COLO668 (cell line): ENCODE data around the gene RPTOR.

Experiments
- DNase-seq: peaks from one replicate; lab custom pipeline; 2025; ENCODE audit not compliant: unreplicated experiment; lab: John Stamatoyannopoulos, UW

The RPTOR gene

DNA sequence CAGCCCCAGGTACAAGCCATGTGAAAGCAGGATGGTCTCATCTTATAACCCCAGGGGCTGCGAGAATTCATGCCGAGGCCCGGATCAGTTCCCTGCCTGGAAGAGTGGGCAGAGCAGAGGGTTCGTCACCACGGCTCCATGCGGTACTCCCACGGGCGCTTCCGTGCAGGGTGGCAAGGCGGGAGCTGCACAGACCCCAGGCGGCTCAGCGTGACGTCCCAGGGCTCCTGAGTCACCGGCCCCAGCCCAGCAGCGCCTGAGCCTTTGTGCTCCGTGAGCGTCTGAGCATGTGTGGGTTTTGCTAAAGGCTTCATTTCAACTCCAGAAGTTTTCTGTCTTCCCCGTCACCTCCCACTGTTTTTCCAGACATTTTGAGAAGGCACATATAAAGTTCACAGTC lies 375.8 kb downstream of the RPTOR start:
- DNase-seq, result no peak

DNA sequence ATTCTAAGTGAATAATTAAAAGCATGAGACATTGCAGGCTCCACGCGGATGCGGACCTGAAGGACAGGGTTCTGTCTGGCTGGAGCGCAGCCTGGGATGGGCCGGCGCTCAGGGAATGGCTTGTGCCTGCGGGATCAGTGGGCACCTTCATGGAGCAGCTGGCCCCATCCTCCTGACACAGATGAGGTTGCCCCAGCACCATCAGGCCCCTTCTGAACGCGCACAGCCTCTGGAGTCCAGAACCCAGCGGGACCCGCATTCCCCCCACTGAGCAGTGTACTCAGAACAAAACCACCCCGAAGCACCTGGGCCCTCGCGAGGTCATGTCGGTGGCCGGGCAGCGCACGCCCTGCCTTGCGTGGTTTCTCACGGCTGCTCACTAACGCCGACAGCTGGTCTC lies 376.5 kb downstream of the RPTOR start:
- DNase-seq, result no peak

GRCh38 chr17:80921741-80922579 lies 377.3 kb downstream of the RPTOR start:
- DNase-seq, result no peak

DNA sequence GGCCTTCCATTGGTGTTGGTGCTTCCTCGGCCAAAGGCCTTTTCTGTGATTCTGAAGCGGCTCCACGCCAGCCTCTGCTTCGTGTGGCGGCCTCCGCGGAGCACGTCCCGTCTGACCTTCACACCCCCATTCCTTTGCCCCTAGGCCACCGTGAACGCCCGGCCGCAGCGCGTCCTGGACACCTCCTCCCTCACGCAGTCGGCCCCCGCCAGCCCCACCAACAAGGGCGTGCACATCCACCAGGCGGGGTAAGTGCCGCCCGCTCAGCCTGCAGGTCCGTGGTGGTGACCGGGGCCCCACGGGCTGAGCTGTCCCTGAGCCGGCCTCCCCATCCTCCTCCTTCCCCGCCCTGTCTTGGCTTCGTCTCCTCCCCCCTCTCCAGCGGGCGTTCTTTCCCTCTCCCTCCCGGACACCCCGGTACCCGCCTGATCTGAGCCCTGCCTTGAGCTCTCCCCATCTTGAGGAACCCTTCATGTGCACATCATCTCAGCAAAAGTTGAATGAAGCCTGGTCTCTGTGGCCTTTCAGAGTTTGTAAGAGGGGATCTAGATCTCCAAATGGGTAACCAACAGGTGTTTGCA lies 378.0 kb downstream of the RPTOR start:
- DNase-seq, result no peak

DNA sequence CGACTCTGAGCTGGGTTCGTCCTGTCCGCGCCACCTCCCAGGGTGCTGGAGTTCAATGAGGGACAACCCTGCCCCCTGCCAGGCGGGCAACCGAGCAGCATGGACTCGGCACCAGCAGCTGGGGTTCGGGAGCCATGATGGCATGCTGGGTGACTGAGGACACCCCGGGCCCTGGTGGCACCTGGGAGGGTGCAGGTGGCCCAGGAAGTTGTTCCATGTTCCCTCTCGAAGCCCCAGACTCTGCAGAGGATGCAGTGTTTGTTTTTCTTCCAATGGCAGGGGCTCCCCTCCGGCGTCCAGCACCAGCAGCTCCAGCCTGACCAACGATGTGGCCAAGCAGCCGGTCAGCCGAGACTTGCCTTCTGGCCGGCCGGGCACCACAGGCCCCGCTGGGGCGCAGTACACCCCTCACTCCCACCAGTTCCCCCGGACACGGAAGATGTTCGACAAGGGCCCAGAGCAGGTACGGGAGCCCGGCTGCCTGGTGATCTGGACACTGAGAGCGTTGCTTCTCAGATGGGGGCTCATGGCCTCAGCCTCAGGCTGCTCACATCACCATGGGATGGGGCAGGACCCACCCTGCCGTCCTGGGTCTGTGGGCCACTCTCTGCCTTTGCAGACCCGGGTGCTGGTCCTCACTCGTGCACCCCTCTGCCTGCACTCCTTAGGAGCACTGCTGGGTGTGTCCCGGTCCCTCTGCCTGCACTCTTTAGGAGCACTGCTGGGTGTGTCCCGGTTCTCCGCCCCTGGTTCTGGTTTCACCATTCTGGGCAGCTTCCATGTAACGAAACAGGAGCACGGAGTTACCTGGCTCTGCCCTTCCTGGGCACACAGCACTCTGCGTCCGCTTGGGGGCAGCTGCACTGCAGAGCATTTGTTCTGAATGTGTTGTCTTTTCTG lies 378.8 kb downstream of the RPTOR start:
- DNase-seq, result no peak

DNA sequence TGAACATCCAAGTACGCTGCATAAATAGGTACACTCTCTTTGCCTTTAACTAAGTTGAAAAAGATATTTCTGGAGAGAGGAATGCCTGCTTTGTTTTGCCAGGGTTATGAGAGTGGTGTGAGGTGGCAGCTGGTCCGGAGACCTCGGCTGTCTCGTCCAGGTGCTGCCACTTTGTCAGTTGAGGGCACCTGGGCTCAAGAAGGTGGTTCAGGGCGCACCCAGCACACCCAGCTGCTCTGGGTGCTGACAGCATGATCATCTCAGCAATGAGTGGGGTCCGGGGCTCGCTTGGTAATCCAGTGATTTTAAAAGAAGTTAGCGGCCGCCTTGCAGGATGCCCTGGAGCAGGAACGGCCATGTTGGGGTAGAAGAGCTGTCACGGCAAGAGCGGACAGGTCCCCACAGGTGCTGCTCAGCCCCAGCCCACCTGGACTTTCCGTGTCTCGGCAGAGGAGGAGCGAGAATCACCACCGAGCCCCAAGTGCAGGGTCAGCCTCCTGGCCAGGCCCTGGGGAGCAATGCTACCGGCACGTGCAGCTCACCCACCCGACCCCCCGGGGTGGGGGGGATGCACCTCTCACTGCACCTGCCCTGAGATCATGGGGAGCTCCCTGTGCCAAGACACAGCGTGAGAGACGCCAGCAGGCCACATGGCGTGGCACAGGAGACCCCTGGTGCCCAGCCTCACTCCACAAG lies 379.6 kb downstream of the RPTOR start:
- no peak for DNase-seq

DNA sequence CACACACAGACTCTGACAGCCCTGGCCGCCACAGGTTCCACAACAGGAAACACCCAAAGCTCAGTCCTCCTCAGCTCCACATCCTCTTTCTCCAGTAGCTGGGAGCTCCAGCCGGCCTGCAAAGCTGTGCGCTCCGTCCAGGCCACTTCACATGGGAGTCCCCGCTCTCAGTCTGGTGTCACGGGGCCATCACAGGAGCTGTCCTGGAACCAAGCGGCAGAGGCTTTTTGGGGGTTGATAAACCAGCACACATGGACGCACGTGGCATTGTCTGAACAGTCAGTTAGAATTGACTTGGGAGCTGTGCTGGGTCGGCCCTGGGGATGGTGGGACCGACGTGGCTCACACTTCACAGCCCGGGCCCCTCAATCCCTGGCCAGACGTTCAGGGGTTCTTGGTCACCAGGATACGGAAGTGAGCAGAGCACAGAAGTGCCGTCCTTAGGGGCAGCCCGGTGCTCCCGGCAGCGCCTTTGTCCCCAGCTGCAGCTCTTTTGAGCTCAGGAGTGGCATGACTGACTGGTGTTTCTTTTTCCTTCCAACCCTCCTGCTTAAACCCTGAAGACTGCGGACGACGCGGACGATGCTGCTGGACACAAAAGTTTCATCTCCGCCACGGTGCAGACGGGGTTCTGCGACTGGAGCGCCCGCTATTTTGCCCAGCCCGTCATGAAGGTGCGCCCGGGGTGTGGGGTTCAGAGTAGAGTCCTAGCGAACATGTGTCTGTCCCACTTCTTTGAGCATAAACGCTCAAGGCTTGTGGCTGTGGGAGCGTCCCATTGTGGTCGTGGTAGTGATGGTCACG lies 380.4 kb downstream of the RPTOR start:
- DNase-seq, result no peak

GRCh38 chr17:80925688-80926335 lies 381.2 kb downstream of the RPTOR start:
- DNase-seq, result no peak

GRCh38 chr17:80926591-80927250 lies 382.1 kb downstream of the RPTOR start:
- DNase-seq, result no peak

GRCh38 chr17:80927791-80928216 lies 383.2 kb downstream of the RPTOR start:
- no peak for DNase-seq

GRCh38 chr17:80929449-80929848 lies 384.8 kb downstream of the RPTOR start:
- no peak for DNase-seq

DNA sequence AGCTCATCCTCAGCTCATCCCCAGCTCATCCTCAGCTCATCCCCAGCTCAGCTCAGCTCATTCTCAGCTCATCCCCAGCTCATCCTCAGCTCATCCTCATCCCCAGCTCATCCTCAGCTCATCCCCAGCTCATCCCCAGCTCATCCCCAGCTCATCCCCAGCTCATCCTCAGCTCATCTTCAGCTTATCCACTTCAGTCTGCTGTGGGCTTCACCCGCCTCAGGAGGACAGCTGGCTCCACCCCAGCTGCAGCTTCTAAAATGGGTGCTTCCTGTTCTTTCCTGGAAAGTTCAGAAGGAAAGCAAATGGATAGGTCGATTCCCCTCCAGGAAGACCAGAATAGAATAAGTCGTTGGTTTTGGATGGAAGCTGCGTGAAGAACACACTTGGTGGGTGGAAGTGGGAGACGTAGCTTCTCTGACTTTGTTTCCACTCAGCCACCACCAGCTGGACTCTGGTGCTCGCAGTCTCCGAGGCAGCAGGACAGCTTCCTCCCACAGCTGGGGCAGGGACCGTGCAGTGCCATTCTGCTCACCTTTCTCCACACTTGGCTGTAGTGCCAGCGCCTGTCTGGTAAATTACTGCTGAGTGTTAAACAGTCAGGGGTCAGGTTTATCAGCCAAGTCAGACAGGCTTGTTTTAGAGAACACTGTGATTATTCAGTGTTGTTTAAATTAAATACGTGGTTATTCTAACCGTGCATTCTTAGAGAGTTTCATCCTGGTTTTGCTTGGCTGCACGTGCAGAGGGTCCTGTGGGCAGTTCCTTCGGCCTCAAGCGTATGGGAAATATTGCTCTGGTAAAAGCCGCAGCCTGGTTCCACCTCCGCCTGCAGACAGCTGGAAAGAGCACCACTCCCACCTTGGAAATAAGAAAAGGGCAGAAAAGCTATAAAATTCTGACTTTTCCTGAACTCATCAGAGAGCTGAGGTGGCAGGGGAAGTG lies 386.0 kb downstream of the RPTOR start:
- no peak for DNase-seq

DNA sequence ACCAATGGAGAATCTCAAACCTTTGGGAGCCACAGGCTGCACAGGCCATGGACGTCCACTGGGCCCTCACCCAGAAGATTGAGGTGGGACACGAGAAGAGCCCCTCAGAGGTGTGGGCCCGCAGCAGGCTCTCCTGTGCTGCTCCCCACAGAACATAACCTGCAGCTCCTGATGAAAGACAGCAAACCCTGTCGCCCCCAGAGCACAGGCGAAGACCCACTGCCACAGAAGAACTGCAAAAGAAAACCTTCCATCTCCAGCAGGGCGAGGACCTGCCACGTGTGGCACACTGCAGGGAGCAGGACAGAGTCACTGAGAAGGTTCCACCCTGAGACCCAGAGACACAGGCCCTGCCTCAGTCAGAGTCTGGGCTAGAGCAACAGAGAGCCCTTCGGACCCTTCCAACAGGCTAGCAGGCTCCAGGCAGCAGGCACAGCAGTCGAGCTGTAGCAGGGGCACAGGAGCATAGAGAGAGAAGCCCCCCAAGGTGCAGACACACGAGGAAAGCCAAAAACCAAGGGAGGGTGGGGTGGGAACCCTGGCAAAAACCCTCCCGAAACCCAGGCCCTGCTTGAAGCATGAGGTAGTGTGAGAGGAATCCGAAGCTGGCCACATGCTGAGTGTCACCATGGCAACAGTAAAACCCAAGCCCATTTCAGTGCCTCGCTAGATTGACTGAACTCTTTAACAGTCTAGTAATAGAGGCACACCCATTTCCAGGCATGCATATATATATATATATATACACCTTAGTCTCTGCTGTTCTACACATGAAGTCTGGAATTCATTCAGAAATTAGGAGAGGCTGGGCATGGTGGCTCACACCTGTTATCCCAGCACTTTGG lies 387.0 kb downstream of the RPTOR start:
- no peak for DNase-seq

GRCh38 chr17:80935526-80935925 lies 390.9 kb downstream of the RPTOR start:
- DNase-seq, result no peak

GRCh38 chr17:80936218-80936617 lies 391.6 kb downstream of the RPTOR start:
- no peak for DNase-seq

GRCh38 chr17:80936723-80937122 lies 392.1 kb downstream of the RPTOR start:
- no peak for DNase-seq
